Muscle layer of duodenum (tissue), 2 donors: Measurements from ENCODE around the gene NEDD8.
"Not testable (repeated sequence)": the region's sequence is repeated elsewhere in the genome, so short reads cannot be mapped to it uniquely, and the experiment has no call there.

Experiments
- H3K27ac ChIP-seq: one replicate; pipeline ENCODE4 v1.7.0; 2013; ENCODE audit warnings: mild to moderate bottlenecking, low read length
- H3K27me3 ChIP-seq: one replicate; pipeline ENCODE4 v1.7.0; 2013; ENCODE audit warnings: low read depth, mild to moderate bottlenecking, control low read depth, low read length
- H3K36me3 ChIP-seq, 2 donors: one replicate each; pipeline ENCODE4 v1.7.0; 2013; ENCODE audit warnings: low read length in 2 of 2, control low read depth in 1 of 2, mild to moderate bottlenecking in 1 of 2; ENCODE audit not compliant: insufficient read depth in 2 of 2, control insufficient read depth in 1 of 2
- H3K4me1 ChIP-seq, 2 donors: one replicate each; pipeline ENCODE4 v1.7.0; 2013; ENCODE audit warnings: low read length in 2 of 2, mild to moderate bottlenecking in 2 of 2, control low read depth in 1 of 2, moderate library complexity in 1 of 2; ENCODE audit not compliant: insufficient read depth in 2 of 2, control insufficient read depth in 1 of 2
- H3K4me3 ChIP-seq, 2 donors: one replicate each; pipeline ENCODE4 v1.7.0; 2013; ENCODE audit warnings: low read length in 2 of 2, low read depth in 1 of 2, mild to moderate bottlenecking in 1 of 2
- H3K9me3 ChIP-seq, 2 donors: one replicate each; pipeline ENCODE4 v1.7.0; 2013; ENCODE audit warnings: low read length in 2 of 2, control low read depth in 1 of 2, mild to moderate bottlenecking in 1 of 2; ENCODE audit not compliant: control insufficient read depth in 1 of 2
- donor health status: healthy.

The NEDD8 gene

GRCh38 chr14:24204163-24205146 lies 27.7 kb downstream of the NEDD8 start:
- no peak overlapping the region for H3K27ac ChIP-seq
- no peaks in the 10 kb centered on the region for H3K27me3 ChIP-seq
- H3K4me1 ChIP-seq: peaks cover 0 to 4% of the 10 kb centered on the region in 2 donors
- H3K4me3 ChIP-seq: no peak overlapping the region
- H3K36me3 ChIP-seq: peaks cover 35 to 44% of the 10 kb centered on the region in 2 donors
- H3K9me3 ChIP-seq: no peaks in the 10 kb centered on the region

- H3K9me3 ChIP-seq, H3K4me1 ChIP-seq, H3K27ac ChIP-seq, H3K27me3 ChIP-seq, H3K4me3 ChIP-seq: not testable (repeated sequence)
- peaks cover 27 to 38% of the 10 kb centered on the region in 2 donors for H3K36me3 ChIP-seq
These were observed 28.8 kb downstream of the NEDD8 start for GRCh38 chr14:24203249-24203886.

GRCh38 chr14:24202538-24202937 lies 29.6 kb downstream of the NEDD8 start:
- not testable (repeated sequence) for H3K9me3 ChIP-seq, H3K4me3 ChIP-seq, H3K4me1 ChIP-seq, H3K27ac ChIP-seq, H3K27me3 ChIP-seq
- peaks cover 20 to 30% of the 10 kb centered on the region in 2 donors for H3K36me3 ChIP-seq

- H3K9me3 ChIP-seq: no peaks in the 10 kb centered on the region
- no peak overlapping the region for H3K27ac ChIP-seq
- peaks cover 14 to 21% of the 10 kb centered on the region in 2 donors for H3K4me1 ChIP-seq
- H3K27me3 ChIP-seq: no peaks in the 10 kb centered on the region
- peaks cover 4 to 10% of the 10 kb centered on the region in 2 donors for H3K36me3 ChIP-seq
- no peak overlapping the region for H3K4me3 ChIP-seq
These were observed 33.2 kb downstream of the NEDD8 start for GRCh38 chr14:24198814-24199524.

GRCh38 chr14:24197056-24197450 lies 35.1 kb downstream of the NEDD8 start:
- H3K36me3 ChIP-seq: peaks cover 11 to 18% of the 10 kb centered on the region in 2 donors
- no peaks in the 10 kb centered on the region for H3K27me3 ChIP-seq
- H3K4me1 ChIP-seq: peaks cover 14 to 23% of the 10 kb centered on the region in 2 donors
- H3K27ac ChIP-seq: no peak overlapping the region
- no peak overlapping the region for H3K4me3 ChIP-seq
- H3K9me3 ChIP-seq: no peaks in the 10 kb centered on the region

GRCh38 chr14:24196071-24197055 lies 35.8 kb downstream of the NEDD8 start:
- Histone ChIP-seq H3K27ac (peak overlapping the region; percentile 95), H3K9me3 (no peaks in the 10 kb centered on the region), H3K4me1 (peaks cover 14 to 23% of the 10 kb centered on the region in 2 donors), H3K36me3 (peaks cover 12 to 20% of the 10 kb centered on the region in 2 donors), H3K27me3 (no peaks in the 10 kb centered on the region), H3K4me3 (peak overlapping the region; percentile 79 to 93)

GRCh38 chr14:24195186-24196070 lies 36.7 kb downstream of the NEDD8 start, which contains the start of gene TM9SF1:
Gene TM9SF1 (minus strand): TSS chr14:24195441. CDS start chr14:24195019, 422 bp downstream.
- H3K9me3 ChIP-seq: no peaks in the 10 kb centered on the region
- H3K27ac ChIP-seq: peak within 1 kb of the TSS; percentile 95
- H3K4me3 ChIP-seq: peak within 1 kb of the TSS; percentile 79 to 93
- peaks cover 14 to 23% of the 10 kb centered on the region in 2 donors for H3K4me1 ChIP-seq
- H3K27me3 ChIP-seq: no peaks in the 10 kb centered on the region
- H3K36me3 ChIP-seq: peaks cover 12 to 17% of the 10 kb centered on the region in 2 donors

- Histone ChIP-seq H3K4me1 (peaks cover 14 to 23% of the 10 kb centered on the region in 2 donors), H3K9me3 (no peaks in the 10 kb centered on the region), H3K4me3 (peak overlapping the region; percentile 79 to 93), H3K27ac (peak overlapping the region; percentile 95), H3K27me3 (no peaks in the 10 kb centered on the region), H3K36me3 (peaks cover 12 to 21% of the 10 kb centered on the region in 2 donors)
These were observed 37.3 kb downstream of the NEDD8 start for GRCh38 chr14:24194873-24195185.

GRCh38 chr14:24194186-24194872 lies 37.8 kb downstream of the NEDD8 start:
- Histone ChIP-seq H3K27me3 (no peaks in the 10 kb centered on the region), H3K27ac (peak overlapping the region; percentile 95), H3K36me3 (peaks cover 12 to 21% of the 10 kb centered on the region in 2 donors), H3K4me1 (peaks cover 14 to 24% of the 10 kb centered on the region in 2 donors), H3K4me3 (peak overlapping the region; percentile 79 to 93), H3K9me3 (no peaks in the 10 kb centered on the region)
